NCI-H1694 (cell line): ENCODE measurements around the gene WNT16.
"Not testable (repeated sequence)": the region's sequence is repeated elsewhere in the genome, so short reads cannot be mapped to it uniquely, and the experiment has no call there.

Source experiments
- DNase-seq: peaks from one replicate; lab custom pipeline; 2025; lab: John Stamatoyannopoulos, UW

The WNT16 gene

DNA sequence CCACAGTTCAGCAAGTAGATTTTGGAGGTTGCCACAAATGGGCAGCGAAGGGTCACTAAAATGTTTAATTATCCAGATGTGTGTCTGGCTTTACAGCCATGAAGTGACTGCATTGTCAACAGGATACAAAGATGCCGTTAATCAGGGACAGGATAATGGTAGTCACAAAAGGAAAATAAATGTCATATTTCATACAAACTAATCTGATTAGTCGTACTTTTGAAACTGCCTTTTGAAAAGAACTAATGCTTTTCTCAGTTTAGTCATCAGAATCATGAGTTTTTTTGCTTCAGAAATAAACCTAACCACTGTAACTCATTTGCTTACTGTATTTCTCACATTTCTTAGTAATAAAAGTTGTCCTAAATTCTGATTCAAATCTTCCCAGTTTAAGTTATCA lies 22.2 kb upstream of the WNT16 start:
- no peak for DNase-seq

DNA sequence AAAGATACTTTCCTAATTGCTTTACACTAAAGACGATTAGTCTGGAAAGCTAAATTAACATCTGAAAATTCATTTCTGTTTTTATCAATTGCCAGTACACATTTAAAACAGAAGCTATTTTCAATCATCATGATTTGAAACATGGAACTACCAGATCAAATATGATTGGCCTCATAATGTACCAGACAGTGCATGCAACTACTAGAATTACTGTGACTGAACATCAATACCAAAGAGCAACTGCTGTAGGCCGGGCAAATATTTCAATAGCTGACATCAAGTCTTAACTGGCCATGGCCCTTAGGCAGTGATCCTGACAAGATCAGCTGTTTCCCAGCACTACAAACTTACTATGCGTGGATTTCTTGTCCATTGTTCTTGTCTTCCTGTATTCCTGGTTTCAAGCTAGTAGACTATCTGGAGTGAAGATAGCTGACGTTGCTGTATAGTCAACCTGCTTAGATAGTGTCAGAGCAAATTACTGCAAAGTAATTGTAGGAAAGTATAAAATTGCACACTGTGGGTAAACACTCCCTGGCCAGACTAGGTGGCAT lies 21.7 kb upstream of the WNT16 start:
- DNase-seq = no peak

DNA sequence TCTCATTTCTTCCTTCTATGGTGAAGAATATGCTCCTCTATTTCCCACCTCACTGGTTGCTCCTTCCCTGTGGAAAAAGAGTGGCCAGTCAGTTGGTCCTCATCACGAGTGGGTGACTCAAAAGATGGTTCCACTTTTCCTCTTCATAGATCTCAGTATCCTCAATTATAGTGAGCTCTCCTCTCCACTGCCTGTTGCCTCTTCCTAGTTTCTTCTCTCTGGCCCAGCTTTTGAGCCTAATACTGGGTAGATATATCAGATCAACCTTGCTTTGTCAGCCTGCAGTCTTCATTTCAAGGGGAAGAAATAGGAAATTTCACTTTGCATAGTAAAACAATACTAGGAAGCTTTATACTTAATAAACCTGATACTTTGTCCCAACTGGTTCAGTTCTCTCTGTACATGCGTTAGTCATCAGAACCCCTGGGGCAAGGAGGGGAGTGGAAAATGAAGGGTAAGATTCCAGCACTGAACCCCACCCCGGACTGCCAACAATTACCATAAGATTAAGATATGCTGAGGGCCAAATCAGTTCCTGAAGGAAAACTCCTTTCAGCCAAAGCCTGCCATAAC lies 15.5 kb upstream of the WNT16 start:
- no peak for DNase-seq

DNA sequence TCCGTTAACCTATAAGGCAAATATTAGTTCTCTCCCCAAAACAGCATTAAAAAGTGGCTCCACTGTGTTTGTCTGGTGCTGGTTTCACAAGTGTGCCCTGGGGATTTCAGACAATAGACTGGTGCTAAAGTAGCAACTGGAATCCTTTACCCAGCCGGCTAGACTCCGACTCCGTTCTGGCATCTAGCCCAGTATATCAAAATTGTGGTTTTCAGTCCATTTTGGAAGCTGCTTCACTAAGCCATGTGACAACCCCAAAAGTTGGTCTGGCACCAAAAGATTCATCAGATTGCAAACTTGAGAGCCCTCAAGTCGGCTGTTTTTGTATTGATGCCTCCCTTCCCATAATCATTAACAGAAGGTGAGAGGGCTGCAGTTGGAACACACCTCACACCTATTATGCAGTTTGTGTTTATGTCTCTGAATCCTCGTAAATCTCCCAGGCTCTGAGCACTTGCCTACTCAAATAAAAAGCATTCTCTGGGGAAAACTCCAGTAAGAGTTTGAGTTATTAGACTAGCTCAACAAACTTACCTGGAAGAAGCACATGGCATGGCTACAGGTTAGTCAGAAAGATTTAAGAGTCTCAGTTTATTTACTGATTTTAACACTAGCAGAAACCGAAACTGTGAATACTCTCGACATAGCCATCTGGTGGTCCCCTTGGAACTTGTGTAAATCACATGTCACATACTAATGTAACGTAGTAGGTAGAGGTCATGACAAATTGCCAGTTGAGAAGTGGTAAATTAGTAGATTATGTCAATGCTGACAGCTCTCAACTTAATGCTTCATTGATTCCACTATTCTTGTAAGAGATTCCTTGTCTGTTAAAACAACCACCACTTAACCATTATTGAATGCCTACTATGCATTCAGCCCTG lies 14.8 kb upstream of the WNT16 start:
- peak; percentile 82 for DNase-seq

DNA sequence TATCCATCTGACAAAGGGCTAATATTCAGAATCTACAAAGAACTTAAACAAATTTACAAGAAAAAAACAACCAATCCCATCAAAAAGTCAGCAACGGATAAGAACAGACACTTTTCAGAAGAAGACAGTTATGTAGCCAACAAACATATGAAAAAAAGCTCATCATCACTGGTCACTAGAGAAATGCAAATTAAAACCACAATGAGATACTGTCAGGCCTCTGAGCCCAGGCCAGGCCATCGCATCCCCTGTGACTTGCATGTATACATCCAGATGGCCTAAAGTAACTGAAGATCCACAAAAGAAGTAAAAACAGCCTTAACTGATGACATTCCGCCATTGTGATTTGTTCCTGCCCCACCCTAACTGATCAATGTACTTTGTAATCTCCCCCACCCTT lies 13.6 kb upstream of the WNT16 start:
- DNase-seq = not testable (repeated sequence)

DNA sequence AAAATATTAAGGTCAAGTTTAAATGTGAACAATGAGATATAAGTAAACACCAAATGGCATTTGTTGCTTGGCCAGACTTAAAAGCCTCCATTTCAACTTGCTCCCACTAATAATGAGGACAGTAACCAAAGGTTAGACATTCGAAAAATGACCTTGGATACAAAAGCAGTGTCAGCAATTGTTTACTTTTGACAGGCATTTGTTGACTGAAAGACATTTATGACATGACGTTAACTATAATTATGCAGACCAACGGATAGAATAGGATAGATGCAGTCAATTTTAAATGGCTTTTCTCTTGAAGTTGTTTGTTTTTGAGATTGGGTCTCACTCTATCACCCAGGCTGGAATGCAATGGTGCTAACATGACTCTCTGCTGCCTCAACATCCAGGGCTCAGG lies 6.3 kb upstream of the WNT16 start:
- no peak for DNase-seq

DNA sequence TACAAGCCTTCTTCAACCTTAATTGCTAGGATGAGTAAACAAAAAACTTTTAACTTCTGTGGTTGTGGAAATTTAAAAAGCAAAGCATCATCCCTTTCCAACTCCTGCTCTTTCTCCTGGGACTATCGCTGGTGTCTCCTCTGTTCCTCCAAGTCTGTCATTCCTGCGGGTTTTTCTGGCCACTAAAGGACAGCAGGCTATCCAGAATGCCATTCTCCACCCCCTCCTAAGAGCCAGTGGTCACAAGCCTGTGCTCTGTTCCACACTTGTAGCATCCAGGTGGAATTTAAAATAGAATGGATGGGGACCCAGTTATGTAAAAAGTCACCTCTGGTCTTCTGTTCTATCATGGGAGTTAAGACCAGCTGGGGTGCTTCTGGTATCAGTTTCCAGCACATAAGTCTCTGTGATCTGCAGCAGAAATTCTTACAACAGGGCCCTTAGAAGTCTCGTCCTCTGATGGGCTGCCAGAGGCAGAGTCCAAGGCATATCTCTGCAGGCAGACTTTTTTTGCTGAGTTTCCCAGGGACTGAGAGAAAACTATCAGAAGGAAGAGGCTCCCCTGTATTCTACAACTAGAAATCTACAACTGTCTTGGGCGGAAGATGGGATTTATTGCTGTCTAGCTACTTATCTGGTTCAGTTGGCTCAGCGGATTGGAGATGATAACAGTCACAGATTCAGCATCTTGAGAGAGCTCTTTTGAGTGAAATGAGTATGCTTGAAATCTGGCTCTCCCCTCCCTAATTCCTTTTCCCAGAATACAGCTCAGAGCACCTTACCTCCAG lies 5.1 kb upstream of the WNT16 start:
- no peak for DNase-seq

DNA sequence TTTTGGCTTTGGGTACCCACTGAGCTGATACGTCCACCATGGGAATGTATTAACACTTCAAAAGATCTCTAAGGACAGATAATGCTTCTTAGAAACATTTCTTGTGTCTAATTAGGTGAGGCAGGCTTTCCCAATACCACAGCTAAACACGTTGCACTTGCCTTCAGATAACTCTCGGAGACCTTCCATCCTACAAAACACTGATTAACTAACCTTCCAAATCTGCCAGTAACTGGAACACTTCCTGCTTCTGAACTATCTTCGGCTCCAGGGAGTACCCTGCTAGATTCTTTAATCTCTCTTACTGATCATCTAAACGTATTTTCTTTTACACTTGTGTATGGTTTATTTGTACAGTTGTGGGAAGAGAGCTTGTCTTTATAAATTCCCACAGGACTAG lies 1.1 kb upstream of the WNT16 start:
- no peak for DNase-seq

DNA sequence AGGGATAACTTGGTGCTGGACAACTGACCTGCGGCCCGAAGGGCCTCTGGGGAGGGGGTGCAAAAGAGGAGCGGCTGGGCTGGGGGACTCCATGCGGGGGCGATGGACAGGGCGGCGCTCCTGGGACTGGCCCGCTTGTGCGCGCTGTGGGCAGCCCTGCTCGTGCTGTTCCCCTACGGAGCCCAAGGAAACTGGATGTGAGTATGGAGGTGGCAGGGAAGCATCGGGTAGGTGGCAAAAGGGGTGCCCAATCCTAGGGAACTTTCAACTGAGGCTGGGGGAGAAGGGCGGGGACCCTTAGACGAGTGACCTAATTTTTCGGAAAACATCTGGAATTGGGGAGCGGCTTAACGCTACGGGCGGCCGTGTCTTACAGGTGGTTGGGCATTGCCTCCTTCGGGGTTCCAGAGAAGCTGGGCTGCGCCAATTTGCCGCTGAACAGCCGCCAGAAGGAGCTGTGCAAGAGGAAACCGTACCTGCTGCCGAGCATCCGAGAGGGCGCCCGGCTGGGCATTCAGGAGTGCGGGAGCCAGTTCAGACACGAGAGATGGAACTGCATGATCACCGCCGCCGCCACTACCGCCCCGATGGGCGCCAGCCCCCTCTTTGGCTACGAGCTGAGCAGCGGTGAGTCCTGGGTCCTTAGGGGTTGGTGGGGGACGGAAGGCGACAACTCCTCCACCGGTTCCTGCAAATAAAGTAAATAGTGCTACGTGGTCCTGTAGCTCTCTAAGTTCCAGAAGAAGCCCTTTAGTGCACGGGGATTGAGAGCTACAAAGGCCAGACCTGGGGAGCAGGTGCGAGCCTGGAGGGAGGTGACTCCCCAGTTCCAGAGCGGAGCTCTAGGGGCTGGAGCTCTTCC lies 622 bp downstream of the WNT16 start:
- no peak for DNase-seq

DNA sequence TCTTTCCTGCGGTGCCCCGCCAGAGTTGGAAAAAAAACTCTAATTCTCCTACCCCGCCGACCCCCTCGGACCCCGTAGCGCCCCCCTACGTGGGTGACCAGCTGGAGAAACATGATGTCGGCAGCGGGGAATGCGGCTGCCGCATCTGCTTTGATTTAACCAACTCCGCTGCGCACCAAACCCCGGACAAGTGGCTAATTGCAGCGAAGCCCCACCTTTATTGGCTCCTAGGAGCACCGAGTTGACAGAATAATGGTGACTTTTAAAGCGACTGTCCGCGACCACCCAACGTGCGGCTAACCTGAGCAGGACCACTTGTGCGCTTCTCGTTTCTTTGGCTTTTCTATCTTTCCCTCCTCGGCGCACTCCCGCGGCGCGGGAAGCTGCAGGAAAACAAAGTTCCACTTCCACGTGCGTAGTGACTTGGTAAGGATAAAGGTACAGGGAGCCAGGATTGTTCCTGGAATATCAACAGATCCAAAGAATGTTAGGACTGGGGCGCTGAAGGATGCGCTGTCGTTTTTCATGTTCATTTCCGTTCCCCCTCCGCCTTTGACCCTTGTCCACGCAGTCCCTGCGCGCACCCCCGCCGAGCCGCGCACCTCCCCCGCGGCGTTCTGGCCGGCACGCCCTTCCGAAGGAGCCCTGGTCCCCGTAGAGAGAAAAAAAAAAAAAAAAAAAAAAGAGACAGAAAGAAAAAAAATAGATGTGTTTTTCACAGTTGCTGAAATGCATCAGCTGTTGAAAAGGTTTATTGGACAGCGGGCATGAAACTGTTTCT lies 1.4 kb downstream of the WNT16 start:
- peak; percentile 34 for DNase-seq

DNA sequence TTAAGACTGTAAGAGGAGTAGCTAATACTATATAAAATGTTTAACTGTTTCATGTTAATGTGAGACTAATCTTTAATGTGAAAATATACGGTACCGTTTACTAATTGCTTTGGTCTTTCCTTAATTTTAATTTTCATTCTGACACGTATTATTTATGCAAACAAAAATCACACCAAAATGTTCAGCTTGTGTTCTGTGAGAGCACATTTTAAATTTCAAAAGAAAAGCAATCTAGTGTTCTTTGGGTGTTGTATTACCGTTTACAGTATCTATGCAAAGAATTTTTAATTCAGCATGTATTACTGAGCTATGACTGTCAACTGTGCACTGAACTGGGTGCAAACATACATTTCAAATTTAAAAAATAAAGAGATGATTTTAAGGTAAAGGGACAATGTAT lies 2.2 kb downstream of the WNT16 start:
- DNase-seq = no peak

DNA sequence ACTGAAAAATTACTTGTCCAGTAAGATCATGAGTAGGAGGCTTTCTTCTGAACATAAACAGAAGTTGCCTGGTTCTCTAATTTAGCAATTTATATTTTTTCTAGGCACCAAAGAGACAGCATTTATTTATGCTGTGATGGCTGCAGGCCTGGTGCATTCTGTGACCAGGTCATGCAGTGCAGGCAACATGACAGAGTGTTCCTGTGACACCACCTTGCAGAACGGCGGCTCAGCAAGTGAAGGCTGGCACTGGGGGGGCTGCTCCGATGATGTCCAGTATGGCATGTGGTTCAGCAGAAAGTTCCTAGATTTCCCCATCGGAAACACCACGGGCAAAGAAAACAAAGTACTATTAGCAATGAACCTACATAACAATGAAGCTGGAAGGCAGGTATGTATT lies 2.8 kb downstream of the WNT16 start:
- DNase-seq = no peak

DNA sequence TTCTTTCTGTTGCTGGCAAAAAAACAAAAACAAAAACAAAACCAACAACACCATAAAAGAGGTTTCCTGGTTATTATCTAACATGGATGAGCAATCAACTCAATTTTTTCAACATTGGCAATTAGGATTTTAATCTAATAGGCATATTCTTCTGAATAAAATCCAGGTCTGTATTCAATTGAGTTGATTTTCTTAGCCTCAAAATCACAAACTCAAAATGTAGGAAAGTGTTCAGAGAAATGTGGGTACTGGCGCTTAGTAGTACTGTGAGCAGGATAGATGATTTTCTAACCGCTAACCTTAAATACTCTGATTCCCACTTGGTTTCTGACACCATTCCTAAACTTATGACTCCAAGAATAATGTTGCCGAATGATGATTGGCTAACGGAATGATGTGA lies 5.6 kb downstream of the WNT16 start:
- no peak for DNase-seq

DNA sequence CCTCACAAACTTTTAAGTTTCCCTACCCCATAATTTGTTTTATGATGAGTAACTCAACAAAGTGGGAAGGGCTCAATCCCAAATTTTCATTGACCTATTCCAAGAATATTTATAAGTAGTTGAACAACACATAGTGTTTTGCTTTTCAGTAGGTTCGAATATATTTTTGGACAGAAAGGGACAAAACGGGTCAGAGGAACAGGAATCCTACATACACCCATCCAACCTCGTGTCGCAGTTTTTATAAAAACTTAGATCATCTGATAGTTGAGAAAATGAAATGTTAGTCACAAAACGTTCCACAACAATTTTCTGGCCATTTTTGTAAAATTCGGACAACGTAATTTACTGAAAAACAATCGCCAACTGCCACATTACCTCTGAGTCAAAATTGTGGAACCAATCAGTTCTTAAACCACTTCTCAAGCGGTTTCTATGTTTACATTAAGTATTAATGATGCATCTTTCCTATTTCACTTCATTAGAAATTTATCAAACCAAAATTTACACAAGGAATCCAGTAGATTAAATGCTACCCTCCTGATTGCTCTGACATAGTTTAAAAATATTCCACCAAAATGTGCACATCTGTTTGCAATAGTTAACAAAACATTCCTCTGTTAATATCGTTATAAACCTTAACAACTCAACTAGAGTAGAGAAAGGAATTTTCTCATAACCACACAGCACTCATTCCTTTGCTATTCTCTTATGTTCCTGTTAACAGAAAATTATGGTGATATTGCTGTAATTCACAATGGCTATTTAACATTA lies 6.3 kb downstream of the WNT16 start:
- DNase-seq = no peak

DNA sequence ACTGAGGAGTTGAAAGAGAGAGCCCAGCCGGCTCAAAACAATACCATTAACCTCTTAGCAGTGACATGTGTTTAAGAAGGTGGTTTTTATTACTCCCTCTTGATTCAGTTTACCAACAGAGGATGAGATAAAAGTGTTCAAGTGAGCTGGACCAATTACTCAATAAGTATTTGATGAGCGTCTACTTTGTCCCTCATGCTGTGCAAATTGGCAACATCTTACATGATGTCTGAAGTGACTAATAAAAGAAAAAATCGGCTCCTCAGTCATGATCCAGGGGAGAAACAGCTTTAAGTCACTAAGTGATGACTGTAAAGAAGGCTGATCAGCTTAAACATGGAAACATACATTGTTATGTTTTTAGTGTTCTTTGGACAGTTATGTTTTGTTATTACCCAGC lies 7.8 kb downstream of the WNT16 start:
- DNase-seq = no peak

DNA sequence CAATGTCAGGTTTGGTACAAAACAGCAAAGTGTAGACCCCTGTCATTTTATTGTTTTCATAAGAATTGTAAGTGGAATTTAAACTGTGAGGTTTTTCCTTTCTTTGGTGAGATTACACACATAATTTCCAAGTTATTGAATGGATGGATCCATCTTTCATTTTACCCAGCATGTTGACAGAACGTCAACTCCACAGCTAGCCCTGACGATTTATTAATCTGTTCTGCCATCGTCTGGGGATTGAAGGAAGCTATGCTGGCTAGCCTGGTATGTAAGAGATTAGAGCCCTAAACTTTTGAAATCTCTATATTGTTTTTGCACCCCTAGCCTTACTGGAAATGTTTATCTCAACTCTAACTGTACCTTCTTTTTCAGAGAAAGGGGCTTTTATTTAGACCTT lies 8.6 kb downstream of the WNT16 start:
- DNase-seq = peak; percentile 61

DNA sequence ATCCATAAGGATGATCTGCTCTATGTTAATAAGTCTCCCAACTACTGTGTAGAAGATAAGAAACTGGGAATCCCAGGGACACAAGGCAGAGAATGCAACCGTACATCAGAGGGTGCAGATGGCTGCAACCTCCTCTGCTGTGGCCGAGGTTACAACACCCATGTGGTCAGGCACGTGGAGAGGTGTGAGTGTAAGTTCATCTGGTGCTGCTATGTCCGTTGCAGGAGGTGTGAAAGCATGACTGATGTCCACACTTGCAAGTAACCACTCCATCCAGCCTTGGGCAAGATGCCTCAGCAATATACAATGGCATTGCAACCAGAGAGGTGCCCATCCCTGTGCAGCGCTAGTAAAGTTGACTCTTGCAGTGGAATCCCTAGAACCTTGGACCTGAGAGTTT lies 10.3 kb downstream of the WNT16 start:
- DNase-seq = no peak

DNA sequence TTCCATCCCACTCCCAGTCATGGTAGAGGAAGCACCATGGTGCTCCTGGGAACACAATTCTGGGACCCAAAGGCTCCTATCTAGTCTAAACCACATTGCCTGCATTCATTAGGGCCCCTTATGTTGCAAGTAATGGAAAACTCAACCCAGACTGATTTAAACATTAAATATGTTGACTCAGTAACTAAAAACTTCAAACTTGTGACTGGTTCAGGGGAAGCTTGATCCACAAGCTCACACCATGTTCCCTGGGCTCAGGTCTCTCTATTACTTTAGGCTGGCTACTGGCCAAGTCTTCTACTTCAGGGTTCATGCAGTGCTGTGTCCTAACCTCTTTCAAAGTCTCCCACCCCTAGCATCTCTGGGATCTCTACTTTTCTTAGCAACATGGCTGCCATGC lies 13.1 kb downstream of the WNT16 start:
- DNase-seq = no peak

DNA sequence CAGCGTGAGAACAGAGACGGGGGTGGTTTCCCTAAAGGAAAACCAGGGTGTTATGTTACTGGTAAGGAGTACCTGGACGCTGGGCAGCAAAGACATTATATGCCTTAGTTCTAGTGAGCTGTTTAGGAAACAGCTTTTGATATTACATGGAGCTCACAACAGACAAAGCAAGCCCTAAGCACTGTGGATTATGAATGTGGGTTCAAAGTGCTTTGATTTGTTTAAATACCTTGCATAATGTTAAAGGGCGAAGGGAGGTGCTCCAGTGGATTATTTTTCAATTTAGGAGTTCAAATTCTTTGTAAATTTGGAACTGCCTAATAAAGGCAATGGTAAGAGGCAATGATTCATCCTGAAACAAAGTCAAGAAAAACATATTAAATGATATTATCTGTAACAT lies 13.8 kb downstream of the WNT16 start:
- DNase-seq = no peak

DNA sequence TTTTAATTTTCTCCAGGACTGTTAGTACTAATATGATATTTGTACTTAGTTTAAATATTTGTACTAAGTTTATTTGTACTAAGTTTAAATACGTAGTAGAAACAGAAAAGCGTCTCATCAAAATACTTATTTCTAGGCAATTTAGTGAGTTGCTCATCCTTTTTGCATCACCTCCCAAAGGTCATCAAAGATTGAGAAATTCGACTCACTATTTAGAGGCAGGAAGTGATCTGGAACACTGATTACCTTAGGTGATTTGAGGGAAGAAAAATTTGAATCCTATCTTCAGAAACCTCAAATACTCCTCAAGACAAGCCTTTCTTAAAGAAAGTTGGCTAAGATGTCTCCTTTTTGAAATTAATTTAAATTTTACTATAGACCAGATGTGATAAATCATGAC lies 14.5 kb downstream of the WNT16 start:
- DNase-seq = no peak
